ENCODE measurements around the gene RBM38.

Gene RBM38

GRCh38 chr20:57391439-57392301 lies 474 bp downstream of the RBM38 start:
- no peak for DNase-seq (ENCODE audit: low read depth)

GRCh38 chr20:57392512-57393271 lies 1.5 kb downstream of the RBM38 start:
- DNase-seq (ENCODE audit: low read depth) = peak; percentile 64

GRCh38 chr20:57393321-57394120 lies 2.3 kb downstream of the RBM38 start:
- no peak for DNase-seq (ENCODE audit: low read depth)

GRCh38 chr20:57394121-57395082 lies 3.2 kb downstream of the RBM38 start:
- no peak for DNase-seq (ENCODE audit: low read depth)

GRCh38 chr20:57395111-57395966 lies 4.1 kb downstream of the RBM38 start:
- DNase-seq (ENCODE audit: low read depth) = no peak

- DNase-seq (ENCODE audit: low read depth) = no peak
These were observed 5.2 kb downstream of the RBM38 start for GRCh38 chr20:57396212-57396983.

GRCh38 chr20:57396984-57397692 lies 5.9 kb downstream of the RBM38 start:
- no peak for DNase-seq (ENCODE audit: low read depth)

- DNase-seq (ENCODE audit: low read depth) = no peak
These were observed 6.5 kb downstream of the RBM38 start for GRCh38 chr20:57397693-57398108.

- DNase-seq (ENCODE audit: low read depth) = peak; percentile 90
These were observed 7.1 kb downstream of the RBM38 start for GRCh38 chr20:57398231-57398821.

- DNase-seq (ENCODE audit: low read depth) = no peak
These were observed 7.8 kb downstream of the RBM38 start for GRCh38 chr20:57398901-57399535.

GRCh38 chr20:57399587-57400155 lies 8.5 kb downstream of the RBM38 start:
- no peak for DNase-seq (ENCODE audit: low read depth)

GRCh38 chr20:57400231-57400701 lies 9.1 kb downstream of the RBM38 start:
- DNase-seq (ENCODE audit: low read depth) = no peak

- DNase-seq (ENCODE audit: low read depth) = no peak
These were observed 9.8 kb downstream of the RBM38 start for GRCh38 chr20:57400821-57401564.

GRCh38 chr20:57401565-57401918 lies 10.3 kb downstream of the RBM38 start:
- no peak for DNase-seq (ENCODE audit: low read depth)

GRCh38 chr20:57402206-57403125 lies 11.3 kb downstream of the RBM38 start:
- no peak for DNase-seq (ENCODE audit: low read depth)

- no peak for DNase-seq (ENCODE audit: low read depth)
These were observed 12.0 kb downstream of the RBM38 start for GRCh38 chr20:57403216-57403615.

All from stimulated activated CD8-positive, alpha-beta memory T cell treated with anti-CD3 and anti-CD28 coated beads, Interleukin-12 subunit alpha, Interleukin-12 subunit beta, amount 100 ng/mL, for 4 hours (primary cell).